D341Med (cell line): Measurements from ENCODE around the gene R3HCC1L.

Source experiments
- DNase-seq: peaks from one replicate; pipeline ENCODE4 v3.0.0; 2012; ENCODE audit warnings: low spot score

Gene R3HCC1L

GRCh38 chr10:98276311-98276710 lies 141.9 kb downstream of the R3HCC1L start:
- no peak for DNase-seq

GRCh38 chr10:98285416-98285815 lies 151.0 kb downstream of the R3HCC1L start:
- DNase-seq: no peak

DNA sequence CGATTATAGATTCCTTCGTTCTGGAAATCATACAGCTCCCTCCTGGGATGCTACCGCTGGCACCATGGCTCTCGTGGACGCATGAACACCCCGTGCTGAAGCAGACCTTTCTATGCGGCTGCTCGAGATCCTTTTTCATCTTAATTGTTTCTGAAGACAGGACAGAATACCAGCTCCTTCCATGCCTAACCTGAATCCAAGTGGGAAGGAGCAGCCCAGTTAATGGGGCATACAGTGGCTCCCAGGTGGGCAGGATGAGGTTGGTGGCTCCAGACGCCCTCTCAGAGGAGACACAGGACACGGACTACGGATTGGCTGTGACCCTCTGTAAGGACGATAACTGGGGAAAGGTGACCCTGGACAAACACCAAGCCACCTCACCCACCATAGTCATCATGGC lies 152.0 kb downstream of the R3HCC1L start:
- DNase-seq: no peak

- no peak for DNase-seq
Observed at GRCh38 chr10:98287321-98287720, 152.9 kb downstream of the R3HCC1L start.

DNA sequence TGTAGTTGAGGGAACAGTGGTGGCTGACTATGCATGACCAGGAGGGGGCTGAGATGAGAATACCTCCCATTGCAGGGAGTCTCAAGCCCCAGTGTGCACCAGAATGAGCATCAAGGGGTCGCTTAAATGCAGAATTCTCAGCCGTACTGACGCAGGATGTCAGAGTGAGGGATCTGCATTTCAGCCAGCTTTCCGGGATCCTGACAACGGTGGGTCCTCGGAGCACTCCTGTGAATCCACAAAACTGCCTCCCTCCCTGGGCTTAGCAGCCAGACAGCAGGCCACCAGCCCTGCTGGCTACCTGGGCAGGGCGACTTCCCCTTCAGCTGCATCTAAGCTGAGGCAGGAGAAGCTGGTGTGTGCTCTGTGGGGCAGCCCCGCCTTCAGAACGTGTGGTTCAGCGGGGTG lies 155.3 kb downstream of the R3HCC1L start:
- no peak for DNase-seq

DNA sequence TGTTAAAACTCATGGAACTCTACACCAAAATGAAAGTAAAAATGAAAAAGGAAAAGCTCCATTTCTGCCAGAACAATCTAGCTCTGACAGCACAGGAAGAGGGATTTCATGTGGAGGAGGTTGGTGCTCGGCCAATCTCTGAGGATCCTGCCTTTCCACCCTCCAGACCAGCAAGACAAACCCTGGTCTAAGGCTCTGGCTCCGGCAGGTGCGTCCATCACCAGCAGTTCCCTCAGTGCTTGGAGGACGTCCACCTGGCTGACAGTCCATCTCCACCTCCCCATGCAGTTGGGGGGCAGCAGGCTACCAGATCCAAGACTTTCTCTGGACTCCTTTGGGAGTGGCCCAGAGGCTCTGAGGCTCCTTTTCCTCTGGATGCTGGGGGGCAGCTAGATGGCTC lies 158.5 kb downstream of the R3HCC1L start:
- DNase-seq: no peak

- DNase-seq: no peak
Observed at GRCh38 chr10:98293550-98294269, 159.3 kb downstream of the R3HCC1L start.

DNA sequence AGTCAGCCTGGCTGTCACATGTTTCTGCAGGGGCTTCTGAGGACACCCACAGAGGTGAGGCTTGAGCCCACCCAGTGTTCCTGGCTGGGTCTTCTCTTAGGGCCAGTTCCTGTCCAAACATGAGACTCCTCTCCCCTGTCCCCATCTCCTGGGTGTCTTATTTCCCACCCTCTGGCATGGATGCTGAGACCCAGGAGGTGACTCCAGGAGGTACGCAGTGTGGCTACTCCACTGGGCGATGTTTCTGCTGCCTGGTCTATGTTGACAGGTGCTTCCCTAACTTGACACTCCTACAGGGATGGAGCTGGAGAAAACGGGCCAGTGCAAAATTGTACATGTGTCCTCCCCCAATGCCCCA lies 159.8 kb downstream of the R3HCC1L start:
- DNase-seq: no peak
